ENCODE results near the gene C6orf118. TPM values are rescaled to one million over a fixed set of nuclear protein-coding genes. Genes with fewer than 3 reads are reported as not detected.

C6orf118 gene
- total and polyA plus RNA-seq, 2 experiments from 2014 or later, result not detected

DNA sequence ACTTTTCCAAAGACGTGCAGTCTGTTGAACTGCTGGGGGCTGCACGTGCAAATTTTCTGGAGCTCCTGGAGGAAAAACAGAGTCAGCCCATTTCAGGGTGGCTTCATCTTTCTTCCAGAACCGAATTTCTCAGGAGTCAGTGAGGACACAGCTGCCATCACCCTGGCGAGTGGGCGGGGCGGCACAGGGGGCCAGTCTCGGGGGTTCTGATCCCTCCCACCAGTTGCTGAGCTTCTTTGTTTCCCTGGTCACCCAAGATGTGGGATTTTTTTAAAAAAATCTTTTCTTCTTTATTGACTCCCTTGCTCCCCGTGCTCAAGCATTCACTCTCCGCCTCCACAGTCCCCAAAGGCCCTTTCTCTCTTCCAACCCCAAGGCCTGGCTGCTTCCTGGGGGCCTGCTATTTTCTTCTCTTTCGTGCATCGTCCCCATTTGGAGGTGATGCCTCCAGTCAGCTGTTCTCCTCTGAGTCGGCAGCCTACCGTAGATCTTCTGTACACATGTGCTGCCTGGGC is 8.9 kb downstream of the C6orf118 start:
- Histone ChIP-seq H3K27me3 (no peaks in the 10 kb centered on the region), H2AFZ (no peak overlapping the region), H3K4me1 (ENCODE audit: insufficient read depth) (no peaks in the 10 kb centered on the region), H3K79me2 (no peaks in the 10 kb centered on the region), H3K27ac (no peak overlapping the region), H4K20me1 (ENCODE audit: insufficient read depth, poor library complexity, severe bottlenecking) (no peaks in the 10 kb centered on the region), H3K4me3 (no peak overlapping the region), H3K9me3 (ENCODE audit: low read depth) (no peaks in the 10 kb centered on the region), H3K9me2 (replicated peaks; ENCODE audit: insufficient read depth) (no peaks in the 10 kb centered on the region), H3K36me3 (replicated peaks; ENCODE audit: insufficient read depth, low read depth) (no peaks in the 10 kb centered on the region), H3K4me2 (no peak overlapping the region)
- WGBS (ENCODE audit: low lambda C conversion rate, missing lambda C conversion rate), result 86% methylated on average over 13 of the region's 13 CpGs
- no peak for DNase-seq (ENCODE audit: low spot score)
- TF ChIP-seq EZH2 (IDR thresholded peaks at IDR 0.05; ENCODE audit: borderline replicate concordance) (no peak), EZH2phosphoT487 (IDR thresholded peaks at IDR 0.05; ENCODE audit: low read depth, severe bottlenecking, unreplicated experiment) (no peak)
- TF ChIP-seq, protein P1, sequence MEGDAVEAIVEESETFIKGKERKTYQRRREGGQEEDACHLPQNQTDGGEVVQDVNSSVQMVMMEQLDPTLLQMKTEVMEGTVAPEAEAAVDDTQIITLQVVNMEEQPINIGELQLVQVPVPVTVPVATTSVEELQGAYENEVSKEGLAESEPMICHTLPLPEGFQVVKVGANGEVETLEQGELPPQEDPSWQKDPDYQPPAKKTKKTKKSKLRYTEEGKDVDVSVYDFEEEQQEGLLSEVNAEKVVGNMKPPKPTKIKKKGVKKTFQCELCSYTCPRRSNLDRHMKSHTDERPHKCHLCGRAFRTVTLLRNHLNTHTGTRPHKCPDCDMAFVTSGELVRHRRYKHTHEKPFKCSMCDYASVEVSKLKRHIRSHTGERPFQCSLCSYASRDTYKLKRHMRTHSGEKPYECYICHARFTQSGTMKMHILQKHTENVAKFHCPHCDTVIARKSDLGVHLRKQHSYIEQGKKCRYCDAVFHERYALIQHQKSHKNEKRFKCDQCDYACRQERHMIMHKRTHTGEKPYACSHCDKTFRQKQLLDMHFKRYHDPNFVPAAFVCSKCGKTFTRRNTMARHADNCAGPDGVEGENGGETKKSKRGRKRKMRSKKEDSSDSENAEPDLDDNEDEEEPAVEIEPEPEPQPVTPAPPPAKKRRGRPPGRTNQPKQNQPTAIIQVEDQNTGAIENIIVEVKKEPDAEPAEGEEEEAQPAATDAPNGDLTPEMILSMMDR (IDR thresholded peaks at IDR 0.05; ENCODE audit: poor library complexity), result no peak

DNA sequence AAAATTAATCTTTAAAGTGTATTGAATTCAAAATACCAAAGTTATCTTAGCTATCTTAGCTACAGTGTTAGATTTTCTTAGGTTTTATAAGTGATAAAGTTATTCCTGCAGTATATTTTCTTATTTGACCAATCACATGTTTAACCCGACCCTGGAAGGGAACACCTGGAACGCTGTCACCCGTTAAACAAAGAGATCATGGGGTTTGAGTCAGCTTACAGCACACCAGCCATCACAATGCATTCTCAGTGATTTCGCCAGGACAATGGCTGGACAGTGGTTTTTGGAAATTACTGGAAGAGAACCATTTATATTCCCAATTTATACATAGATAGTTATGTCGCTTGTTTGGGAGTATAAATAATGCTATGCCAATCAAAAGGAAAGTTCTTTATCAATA is 10.5 kb downstream of the C6orf118 start:
- WGBS (ENCODE audit: low lambda C conversion rate, missing lambda C conversion rate), result 88% methylated on average over 5 of the region's 5 CpGs
- Histone ChIP-seq H3K27ac (no peak overlapping the region), H3K27me3 (no peaks in the 10 kb centered on the region), H3K36me3 (replicated peaks; ENCODE audit: insufficient read depth, low read depth) (no peaks in the 10 kb centered on the region), H3K4me2 (no peak overlapping the region), H3K4me3 (no peak overlapping the region), H3K4me1 (ENCODE audit: insufficient read depth) (no peaks in the 10 kb centered on the region), H4K20me1 (ENCODE audit: insufficient read depth, poor library complexity, severe bottlenecking) (no peaks in the 10 kb centered on the region), H3K79me2 (no peaks in the 10 kb centered on the region), H3K9me3 (ENCODE audit: low read depth) (no peaks in the 10 kb centered on the region), H2AFZ (no peak overlapping the region), H3K9me2 (replicated peaks; ENCODE audit: insufficient read depth) (no peaks in the 10 kb centered on the region)
- no peak for DNase-seq (ENCODE audit: low spot score)
- no peak for TF ChIP-seq EZH2phosphoT487 (IDR thresholded peaks at IDR 0.05; ENCODE audit: low read depth, severe bottlenecking, unreplicated experiment)
- TF ChIP-seq EZH2 (IDR thresholded peaks at IDR 0.05; ENCODE audit: borderline replicate concordance), result no peak
- TF ChIP-seq, protein P1 (IDR thresholded peaks at IDR 0.05; ENCODE audit: poor library complexity), result no peak

DNA sequence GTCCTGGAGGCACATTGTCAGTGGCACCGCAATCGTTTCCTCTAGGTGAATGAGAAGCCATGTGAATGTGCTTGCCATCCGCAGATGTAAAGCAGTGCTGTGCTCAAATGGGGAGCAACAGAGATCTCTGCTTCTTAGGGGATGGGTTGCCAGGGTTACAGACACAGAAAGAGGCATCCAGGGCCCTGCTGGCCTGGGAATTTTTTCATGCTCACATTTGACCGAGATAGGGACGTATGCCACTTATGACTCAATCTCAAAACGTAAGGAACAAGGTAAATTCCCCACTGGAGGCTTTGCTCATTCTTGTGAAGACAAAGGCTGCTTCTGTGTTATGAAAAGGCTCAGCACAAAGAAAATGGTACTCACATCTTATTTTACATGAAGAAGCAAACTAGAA is 11.0 kb downstream of the C6orf118 start:
- TF ChIP-seq EZH2 (IDR thresholded peaks at IDR 0.05; ENCODE audit: borderline replicate concordance), result no peak
- no peaks in the 10 kb centered on the region for H3K9me2 ChIP-seq (replicated peaks; ENCODE audit: insufficient read depth)
- no peak overlapping the region for H3K27ac ChIP-seq
- H2AFZ ChIP-seq, result no peak overlapping the region
- no peak overlapping the region for H3K4me2 ChIP-seq
- no peaks in the 10 kb centered on the region for H3K4me1 ChIP-seq (ENCODE audit: insufficient read depth)
- 87% methylated on average over 6 of the region's 6 CpGs for WGBS (ENCODE audit: low lambda C conversion rate, missing lambda C conversion rate)
- H4K20me1 ChIP-seq (ENCODE audit: insufficient read depth, poor library complexity, severe bottlenecking), result no peaks in the 10 kb centered on the region
- no peak overlapping the region for H3K4me3 ChIP-seq
- DNase-seq (ENCODE audit: low spot score), result no peak
- no peaks in the 10 kb centered on the region for H3K36me3 ChIP-seq (replicated peaks; ENCODE audit: insufficient read depth, low read depth)
- no peaks in the 10 kb centered on the region for H3K9me3 ChIP-seq (ENCODE audit: low read depth)
- no peaks in the 10 kb centered on the region for H3K27me3 ChIP-seq
- H3K79me2 ChIP-seq, result no peaks in the 10 kb centered on the region

DNA sequence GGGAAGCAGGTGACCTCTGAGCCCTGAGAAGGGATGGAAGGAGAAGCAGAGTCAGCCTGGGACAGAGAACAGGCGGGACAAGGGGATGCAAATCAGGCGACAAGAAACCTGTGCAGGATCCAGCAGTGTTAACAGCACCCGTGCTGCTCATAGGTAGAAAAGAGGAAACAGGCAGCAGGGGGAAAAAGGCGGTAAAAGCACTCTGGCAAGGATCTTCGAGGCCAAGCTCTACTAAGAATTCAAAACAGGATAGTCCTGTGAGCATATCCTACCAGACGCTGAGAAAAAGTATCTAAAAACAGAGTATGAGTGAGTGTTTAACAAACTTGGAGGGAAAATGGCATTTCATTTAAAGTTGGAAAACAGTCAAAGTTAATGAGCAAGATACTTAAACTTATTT is 16.7 kb downstream of the C6orf118 start:
- no peak overlapping the region for H2AFZ ChIP-seq
- TF ChIP-seq, protein P1 (IDR thresholded peaks at IDR 0.05; ENCODE audit: poor library complexity), result no peak
- no peak for TF ChIP-seq EZH2 (IDR thresholded peaks at IDR 0.05; ENCODE audit: borderline replicate concordance)
- no peak for TF ChIP-seq EZH2phosphoT487 (IDR thresholded peaks at IDR 0.05; ENCODE audit: low read depth, severe bottlenecking, unreplicated experiment)
- WGBS (ENCODE audit: low lambda C conversion rate, missing lambda C conversion rate), result 79% methylated on average over 6 of the region's 6 CpGs
- H3K4me2 ChIP-seq, result no peak overlapping the region
- no peaks in the 10 kb centered on the region for H3K36me3 ChIP-seq (replicated peaks; ENCODE audit: insufficient read depth, low read depth)
- no peaks in the 10 kb centered on the region for H3K9me2 ChIP-seq (replicated peaks; ENCODE audit: insufficient read depth)
- no peaks in the 10 kb centered on the region for H3K27me3 ChIP-seq
- no peak overlapping the region for H3K27ac ChIP-seq
- H3K4me1 ChIP-seq (ENCODE audit: insufficient read depth), result no peaks in the 10 kb centered on the region
- H3K9me3 ChIP-seq (ENCODE audit: low read depth), result no peaks in the 10 kb centered on the region
- no peak for DNase-seq (ENCODE audit: low spot score)
- H3K79me2 ChIP-seq, result no peaks in the 10 kb centered on the region
- H4K20me1 ChIP-seq (ENCODE audit: insufficient read depth, poor library complexity, severe bottlenecking), result no peaks in the 10 kb centered on the region
- no peak overlapping the region for H3K4me3 ChIP-seq

Measured in hepatocyte (in vitro differentiated cells).